Right lobe of liver (tissue), 4 donors: ENCODE results near the gene KLK4.

Source experiments
- CTCF ChIP-seq, 4 donors: fragments of 200-600 bp in 3 of 4; fragments of 450-650 bp in 1 of 4; IDR thresholded peaks; one replicate each; pipeline versions ENCODE4 v1.5.1 to v1.8.0; 2016 to 2022; ENCODE audit warnings: antibody characterized with exemption in 4 of 4, mild to moderate bottlenecking in 2 of 4
- POLR2A ChIP-seq: fragments of 450-650 bp; IDR thresholded peaks from one replicate; pipeline ENCODE4 v1.6.1; 2017; ENCODE audit warnings: antibody characterized with exemption, mild to moderate bottlenecking
- donor health status: DM: no; HTN: no; CAD: no.
- donor health status: DM: no; HTN: no; CAD: no.
- donor health status: DM: no; HTN: yes; CAD: no.

GRCh38 chr19:50858886-50859285 lies 52.3 kb downstream of the KLK4 start:
- TF ChIP-seq POLR2A (no peak), CTCF (IDR thresholded peaks at IDR 0.05) (no peak)
